ENCODE results near the gene AJM1. TPM values are rescaled to one million over a fixed set of nuclear protein-coding genes. Genes with fewer than 3 reads are reported as not detected.
"Not testable (repeated sequence)": the region's sequence is repeated elsewhere in the genome, so short reads cannot be mapped to it uniquely, and the experiment has no call there.

AJM1 gene
- 4.1 TPM for total RNA-seq

DNA sequence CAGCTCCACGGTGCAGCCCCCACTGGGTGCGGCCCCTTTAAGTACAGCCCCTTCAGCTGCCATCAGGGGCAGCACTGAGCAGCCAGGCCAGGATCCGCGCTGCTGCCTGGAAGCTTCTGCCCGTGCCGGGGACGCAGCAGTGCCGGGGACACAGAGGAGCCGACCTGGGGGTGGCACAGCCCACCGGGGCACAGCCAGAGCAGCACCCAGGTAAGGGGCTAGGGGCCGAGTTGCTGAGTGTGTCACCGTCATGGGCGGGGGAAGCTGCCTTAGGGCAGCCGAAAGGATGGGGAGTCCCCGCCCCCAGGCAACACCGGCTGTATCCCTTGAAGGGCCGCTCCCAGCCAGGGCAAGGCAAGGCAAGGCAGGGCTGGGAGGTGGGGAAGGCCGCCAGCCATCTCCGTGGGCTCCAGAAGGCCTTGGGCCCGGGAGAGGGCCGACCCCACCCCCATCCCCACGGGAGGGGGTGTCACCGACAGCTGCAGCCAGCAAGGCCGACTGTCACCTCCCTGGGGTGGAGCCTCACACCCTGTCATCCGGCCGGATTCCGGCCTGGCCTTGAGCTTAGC is at the start of gene AJM1:
Gene AJM1 (plus strand): TSS at position 99 of the 569 bp plus-strand sequence. CDS start 1,937 bp downstream, outside the sequence.
- ATAC-seq, result peak; percentile 58
- DNase-seq (ENCODE audit: low spot score), result peak; percentile 72

DNA sequence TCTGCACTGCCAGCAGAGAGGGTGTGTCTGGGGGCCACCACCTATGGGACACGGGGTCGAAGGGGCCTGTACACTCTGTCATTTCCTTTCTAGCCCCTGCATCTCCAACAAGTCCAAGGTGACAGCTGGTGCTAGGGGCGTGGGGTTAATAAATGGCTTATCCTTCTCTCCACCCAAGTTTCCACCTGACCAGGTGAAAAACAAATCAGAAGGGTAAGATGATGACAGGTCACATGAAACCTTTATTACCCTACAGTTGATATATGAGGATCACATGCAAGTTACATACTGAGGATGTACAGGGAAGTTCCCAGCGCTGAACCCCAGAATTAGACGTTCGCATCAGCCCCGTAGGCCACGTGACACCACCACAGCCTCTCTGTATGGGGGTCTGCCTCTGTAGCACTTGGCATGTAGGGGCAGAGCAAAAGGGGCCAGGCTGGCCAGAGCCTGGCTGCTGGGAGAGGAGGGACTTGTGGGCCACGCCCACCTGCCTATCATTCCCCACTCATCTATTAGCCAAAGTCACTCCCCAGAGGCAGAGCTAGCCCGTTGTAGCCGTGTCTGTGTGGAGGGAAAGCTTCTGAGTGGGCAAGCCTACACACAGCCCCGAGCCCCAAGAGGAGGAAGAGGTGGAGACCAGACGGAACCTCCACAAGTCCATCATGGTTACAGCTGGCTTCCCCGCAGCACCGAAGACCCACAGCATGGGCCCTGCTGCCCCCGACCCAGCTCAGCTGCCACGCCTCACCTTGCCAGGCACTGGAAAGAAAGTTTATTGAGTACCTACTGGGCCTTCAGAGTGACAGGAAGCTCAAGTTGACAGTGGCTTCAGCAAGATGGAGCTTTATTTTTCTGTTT is 49.0 kb upstream of the AJM1 start:
- DNase-seq (ENCODE audit: low spot score), result no peak

DNA sequence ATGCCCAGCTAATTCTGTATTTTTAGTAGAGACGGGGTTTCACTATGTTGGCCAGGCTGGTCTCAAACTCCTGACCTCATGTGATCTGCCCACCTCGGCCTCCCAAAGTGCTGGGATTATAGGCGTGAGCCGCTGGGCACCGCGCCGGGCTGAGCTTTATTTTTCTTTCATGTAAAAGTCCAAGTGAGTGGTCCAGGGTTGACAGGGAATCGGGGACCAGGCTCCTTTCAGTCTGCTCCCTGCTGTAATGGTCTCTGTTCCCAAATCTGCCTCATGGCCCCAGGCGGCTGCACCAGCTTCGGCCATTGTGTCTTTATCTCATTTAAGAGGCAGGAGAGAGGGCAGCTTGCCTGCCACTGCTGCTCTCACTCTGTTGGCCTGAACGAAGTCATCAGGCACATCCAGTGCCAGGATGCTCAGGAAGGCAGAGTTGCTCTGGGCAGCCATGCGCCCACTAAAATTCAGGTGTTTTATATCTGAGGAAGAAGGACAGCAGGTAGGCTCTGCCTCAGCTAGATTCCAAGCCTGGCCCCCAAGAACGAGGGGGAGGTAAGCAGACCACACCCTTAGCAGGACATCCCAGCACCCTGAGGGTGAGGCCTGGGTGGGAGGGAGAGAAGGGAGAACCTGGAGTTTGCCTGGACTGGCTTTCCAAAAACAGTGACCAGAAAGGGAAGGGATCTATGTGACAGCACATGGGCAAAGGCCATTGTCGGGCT is 47.8 kb upstream of the AJM1 start:
- DNase-seq (ENCODE audit: low spot score) (no peak), ATAC-seq (no peak)

More for the DNA sequence above, 49.0 kb upstream of the AJM1 start:
- no peak for ATAC-seq

DNA sequence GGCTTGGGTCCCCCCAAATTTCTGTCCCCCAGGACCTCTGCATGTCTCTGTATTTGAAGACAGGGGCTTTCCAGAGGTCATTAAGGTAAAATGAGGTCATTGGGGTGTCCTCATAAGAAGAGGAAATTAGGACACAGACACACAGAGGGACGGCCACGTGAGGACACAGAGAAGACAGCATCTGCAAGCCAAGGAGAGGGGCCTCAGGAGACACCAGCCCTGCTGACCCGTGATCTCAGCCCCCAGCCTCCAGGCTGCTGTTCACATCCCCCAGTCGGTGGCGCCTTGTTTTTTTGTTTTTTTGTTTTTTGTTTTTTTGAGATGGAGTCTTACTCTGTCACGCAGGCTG is 47.3 kb upstream of the AJM1 start:
- DNase-seq (ENCODE audit: low spot score), result no peak
- ATAC-seq, result no peak

DNA sequence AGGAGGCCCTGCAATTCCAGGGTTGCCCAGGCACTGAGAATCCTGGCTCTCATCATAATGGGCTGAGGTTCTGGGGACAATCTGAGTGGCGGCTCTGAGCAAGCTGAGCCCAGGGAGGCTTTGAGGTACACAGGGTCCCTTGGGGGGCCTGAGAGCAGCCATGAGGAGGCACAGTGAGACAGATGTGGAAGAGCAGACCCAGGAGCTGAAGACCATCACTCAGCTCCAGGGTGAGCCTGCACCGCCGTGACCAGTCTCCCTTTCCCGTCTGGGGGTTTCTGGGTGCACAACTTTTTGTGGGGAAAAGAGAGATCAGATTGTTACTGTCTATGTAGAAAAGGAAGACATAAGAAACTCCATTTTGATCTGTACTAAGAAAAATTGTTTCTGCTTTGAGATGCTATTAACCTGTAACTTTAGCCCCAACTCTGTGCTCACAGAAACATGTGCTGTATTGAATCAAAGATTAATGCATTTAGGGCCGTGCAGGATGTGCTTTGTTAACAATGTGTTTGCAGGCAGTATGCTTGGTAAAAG is 46.0 kb upstream of the AJM1 start, which contains the start of gene CCDC183:
Gene CCDC183 (plus strand): TSS at position 101 of the 537 bp plus-strand sequence. CDS start 60 bp downstream, at position 161.
- no peak for ATAC-seq

DNA sequence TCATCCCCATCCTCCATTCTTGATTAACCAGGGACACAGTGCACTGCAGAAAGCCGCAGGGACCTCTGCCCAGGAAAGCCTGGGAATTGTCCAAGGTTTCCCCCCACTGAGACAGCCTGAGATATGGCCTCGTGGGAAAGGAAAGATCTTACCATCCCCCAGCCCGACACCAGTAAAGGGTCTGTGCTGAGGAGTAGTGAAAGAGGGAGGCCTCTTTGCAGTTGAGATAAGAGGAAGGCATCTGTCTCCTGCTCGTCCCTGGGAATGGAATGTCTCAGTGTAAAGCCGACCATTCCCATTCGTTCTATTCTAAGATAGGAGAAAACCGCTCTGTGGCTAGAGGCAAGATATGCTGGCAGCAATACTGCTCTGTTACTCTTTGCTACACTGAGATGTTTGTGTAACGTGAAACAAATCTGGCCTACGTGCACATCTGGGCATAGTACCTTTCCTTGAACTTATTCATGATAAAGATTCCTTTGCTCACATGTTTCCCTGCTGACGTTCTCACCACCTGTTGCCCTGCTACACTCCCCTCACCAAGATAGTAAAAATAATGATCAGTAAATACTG is 45.4 kb upstream of the AJM1 start:
- not testable (repeated sequence) for ATAC-seq; DNase-seq (ENCODE audit: low spot score)

More for the DNA sequence above, 46.0 kb upstream of the AJM1 start, which contains the start of gene CCDC183:
- DNase-seq (ENCODE audit: low spot score), result no peak

DNA sequence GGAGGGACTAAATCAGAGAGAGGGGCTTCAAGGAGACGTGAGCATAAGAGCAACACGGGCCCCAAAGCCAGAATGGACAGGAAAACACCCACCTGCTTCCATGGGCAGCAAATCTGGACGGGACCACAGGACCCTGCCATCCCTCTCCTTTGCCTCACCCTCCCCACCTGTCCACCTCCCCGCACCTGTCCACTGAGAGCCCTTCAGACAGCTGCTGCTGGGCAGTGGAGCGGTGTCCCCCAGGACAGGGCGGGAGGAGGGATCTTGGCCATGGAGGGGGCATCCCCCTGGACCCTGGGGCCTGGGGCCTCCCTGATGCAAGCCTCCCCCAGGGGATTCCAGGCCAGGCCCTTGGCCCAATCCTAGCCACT is 43.6 kb upstream of the AJM1 start:
- ATAC-seq (no peak), DNase-seq (ENCODE audit: low spot score) (no peak)

DNA sequence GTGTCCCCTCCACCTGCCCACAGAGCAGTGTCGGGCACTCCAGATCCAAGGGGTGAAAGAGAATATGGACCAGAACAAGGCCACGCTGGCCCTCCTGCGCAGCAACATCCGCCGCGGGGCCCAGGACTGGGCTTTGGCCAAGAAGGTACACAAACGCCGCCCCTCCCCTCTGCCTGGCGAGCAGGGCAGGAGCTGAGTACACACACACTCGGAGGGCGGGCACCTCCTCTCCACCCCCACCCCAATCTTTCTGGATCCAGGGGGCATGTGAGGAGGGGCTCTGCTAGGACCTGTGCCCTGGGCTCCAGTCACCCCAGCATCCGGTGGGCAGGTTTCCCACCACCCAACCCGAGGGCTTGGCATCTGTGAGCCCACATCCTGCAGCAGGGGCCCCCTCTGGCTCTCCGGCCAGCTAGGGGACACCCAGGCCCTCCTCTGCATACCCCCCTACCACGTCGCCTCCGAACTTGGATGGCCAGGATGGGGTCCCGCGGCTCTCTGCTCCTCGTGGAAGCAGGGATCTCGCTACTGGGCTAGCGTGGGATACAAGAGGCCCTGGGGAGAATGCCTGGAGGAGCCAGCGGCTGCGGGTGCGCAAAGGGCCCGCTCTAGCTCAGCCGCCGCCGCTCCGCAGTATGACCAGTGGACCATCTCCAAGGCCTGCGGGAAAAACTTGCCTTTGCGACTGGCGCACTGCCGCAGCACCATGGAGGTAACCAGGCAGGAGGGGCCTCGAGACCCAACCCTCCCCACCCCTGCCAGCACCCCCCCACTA is 43.0 kb upstream of the AJM1 start:
- ATAC-seq (peak; percentile 60), DNase-seq (ENCODE audit: low spot score) (peak; percentile 71)

DNA sequence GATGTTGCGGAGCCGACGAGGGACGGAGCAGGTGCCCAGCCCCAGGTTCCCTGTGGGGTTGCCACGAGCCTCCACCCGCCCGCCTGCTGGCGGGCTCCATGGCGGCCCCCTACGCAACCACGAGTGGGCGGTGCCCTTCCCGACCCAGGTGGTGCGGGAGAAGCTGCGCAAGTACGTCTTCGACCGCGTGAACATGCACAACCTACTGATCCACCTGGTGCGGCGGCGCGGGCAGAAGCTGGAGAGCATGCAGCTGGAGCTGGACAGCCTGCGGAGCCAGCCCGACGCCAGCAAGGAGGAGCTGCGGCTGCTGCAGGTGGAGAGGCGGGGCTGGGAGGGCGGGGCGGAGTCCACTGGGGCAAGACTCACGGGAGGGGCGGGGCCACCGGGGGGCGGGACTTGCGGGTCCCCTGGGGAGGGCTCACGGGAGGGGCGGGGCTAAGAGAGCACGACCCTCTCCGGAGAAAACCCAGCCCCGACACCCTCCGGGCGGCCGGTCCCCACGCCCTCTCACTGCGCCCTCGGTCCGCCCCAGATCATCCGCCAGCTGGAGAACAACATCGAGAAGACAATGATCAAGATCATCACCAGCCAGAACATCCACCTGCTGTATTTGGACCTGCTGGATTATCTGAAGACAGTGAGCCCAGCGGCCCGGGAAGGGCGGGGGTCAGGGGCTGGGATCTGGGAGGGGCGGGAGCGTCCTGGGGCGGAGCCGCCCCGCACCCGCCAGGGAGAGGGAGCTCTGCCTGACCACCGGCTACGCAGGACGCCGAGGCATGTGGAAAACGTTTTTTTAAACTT is 42.2 kb upstream of the AJM1 start:
- DNase-seq (ENCODE audit: low spot score) (peak; percentile 92), ATAC-seq (peak; percentile 84)

DNA sequence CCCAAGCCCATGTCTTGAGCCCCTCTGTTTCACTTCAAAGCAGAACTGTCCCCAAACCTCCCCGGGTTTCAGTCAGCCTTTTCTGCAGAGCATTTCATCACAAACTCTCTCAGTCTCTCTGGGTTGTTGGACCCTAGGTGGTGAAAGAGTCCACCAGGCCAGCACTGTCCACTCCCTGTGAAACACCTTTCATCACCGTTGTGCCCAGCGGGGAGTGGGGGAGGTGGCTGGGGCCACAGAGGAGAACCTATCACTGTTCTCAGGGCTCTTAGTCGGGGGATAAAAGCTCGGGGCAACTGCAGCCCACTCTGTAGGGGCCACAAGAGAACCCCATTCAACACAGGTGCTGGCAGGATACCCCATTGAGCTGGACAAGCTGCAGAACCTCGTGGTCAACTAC is 40.0 kb upstream of the AJM1 start:
- DNase-seq (ENCODE audit: low spot score) (no peak), ATAC-seq (no peak)

DNA sequence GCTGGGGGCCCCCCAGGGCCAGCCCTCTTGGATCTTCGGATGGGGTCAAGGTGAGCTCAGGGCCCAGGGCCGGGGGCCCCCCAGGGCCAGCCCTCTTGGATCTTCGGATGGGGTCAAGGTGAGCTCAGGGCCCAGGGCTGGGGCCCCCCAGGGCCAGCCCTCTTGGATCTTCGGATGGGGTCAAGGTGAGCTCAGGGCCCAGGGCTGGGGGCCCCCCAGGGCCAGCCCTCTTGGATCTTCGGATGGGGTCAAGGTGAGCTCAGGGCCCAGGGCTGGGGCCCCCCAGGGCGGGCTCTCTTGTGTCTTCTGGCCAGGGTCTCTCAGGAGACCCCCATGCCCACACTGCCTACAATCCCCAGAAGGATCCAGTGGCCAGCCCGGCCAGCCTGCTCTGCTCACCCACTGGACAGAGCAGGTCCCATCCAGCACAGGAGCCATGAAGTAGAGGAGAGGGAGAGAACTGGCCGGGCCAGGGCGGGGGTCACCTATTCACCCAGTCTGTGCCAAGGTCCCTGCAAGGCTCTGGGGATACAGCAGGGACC is 39.2 kb upstream of the AJM1 start:
- ATAC-seq; DNase-seq (ENCODE audit: low spot score): not testable (repeated sequence)

DNA sequence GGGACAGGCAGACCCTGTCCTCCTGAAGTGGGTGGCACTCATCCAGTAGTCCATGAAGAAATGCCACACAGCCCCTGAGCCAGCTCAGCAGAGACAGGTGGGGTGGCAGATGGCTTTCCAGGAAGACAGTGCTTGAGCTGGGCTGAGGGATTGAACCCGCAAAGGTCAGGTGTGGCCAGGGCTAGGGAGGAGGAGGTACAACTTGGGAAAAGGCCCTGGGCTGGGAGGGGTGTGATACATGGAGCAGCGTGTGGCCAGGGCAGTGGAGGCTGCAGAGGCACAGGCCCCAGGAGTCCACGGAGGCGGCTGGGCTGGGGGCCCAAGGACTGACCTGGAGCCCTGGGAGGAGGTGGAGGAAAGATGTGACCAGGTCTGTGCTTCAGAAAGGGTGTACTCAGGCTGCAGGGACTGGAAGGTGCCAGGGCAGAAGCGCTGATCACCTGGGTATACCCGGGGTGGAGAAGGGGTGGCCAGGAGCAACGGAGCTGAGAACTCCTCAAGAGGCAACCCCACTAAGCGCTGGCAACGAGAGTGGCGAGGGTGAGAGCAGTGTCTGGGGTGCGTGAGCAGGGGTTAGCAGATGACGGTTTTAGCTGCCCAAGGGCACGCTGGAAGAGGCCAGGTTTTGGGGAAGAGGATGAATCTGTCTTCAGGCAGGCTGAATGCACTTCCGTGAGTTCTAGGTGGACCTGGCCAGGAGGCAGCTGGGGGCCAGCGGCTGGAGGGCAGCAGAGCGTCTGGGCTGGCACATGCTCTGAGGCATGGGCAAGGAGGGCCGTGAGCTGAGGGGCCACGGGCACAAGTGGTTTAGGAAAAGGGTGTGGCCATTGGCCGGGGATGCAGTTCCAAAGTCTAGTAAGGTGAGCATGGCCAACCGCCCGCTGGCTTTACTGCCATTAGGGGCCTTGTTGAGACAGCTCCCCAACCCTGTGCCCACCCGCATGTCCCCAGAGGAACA is 38.4 kb upstream of the AJM1 start:
- DNase-seq (ENCODE audit: low spot score) (no peak), ATAC-seq (no peak)

DNA sequence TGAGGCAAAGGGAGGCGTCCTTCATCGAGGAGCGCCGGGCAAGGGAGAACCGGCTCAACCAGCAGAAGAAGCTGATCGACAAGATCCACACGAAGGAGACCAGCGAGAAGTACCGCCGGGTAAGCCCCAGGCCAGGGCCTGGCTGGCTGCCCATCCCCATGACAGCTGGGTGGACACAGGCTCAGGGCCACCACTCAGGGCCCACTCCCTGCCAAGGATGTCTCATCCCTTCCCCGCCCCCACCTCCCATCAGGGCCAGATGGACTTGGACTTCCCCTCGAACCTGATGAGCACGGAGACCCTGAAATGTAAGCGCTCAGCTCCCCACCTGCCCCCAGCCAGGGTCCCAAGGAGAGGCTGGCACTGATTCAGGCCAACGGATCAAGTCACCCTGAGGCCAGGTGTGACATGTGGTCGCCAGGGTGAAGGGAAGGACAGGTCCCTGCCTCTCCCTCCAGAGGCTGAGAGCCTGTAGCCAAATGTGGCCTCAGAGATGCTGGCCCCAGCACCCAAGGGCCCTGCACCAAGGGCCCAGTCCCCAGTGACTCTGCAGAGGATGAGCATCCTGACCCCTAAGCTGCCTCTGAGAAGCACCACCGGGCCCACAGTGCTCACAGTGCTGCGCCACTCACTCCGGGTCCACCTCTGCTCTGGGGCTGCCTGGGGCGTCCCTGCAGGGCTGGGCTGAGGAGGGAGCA is 37.6 kb upstream of the AJM1 start:
- ATAC-seq, result no peak
- DNase-seq (ENCODE audit: low spot score), result peak; percentile 58

DNA sequence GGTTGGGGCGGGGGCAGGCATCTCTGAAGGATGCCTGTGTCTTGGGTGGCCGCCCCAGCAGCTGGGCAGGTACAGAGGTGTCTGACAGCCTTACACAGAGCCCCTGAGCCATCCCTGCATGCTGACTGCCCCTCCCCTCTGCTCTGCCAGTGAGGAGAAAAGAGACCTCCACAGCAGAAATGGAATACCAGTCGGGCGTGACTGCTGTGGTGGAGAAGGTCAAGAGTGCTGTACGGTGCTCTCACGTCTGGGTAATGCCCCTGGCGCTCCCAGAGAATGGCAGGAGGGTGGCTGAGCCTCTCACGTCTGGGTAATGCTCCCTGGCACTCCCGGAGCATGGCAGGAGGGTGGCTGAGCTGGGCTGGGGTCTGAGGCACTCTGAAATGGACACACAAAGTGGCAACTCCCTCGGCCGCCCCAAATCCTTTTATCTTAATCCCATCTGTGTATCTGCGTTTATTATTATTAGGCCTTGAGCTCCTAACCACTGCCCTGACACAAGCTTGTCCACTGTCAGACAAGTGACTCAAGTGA is 37.0 kb upstream of the AJM1 start:
- ATAC-seq (no peak), DNase-seq (ENCODE audit: low spot score) (no peak)

DNA sequence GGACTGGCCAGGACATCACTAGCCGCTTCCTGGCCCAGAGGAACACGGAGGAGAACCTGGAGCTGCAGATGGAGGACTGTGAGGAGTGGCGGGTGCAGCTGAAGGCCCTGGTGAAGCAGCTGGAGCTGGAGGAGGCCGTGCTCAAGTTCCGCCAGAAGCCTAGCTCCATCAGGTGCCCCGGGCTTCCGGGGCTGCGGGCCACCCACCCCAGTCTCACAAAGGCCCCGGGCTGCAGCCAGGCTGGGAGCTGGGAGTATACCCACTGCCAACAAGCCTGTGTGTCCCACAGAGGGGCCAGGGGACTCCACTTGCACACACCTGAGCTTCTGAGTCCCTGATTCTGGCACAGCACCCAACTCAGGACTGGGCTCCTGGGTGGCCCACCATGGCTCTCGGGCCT is 36.2 kb upstream of the AJM1 start:
- no peak for ATAC-seq
- DNase-seq (ENCODE audit: low spot score), result no peak

DNA sequence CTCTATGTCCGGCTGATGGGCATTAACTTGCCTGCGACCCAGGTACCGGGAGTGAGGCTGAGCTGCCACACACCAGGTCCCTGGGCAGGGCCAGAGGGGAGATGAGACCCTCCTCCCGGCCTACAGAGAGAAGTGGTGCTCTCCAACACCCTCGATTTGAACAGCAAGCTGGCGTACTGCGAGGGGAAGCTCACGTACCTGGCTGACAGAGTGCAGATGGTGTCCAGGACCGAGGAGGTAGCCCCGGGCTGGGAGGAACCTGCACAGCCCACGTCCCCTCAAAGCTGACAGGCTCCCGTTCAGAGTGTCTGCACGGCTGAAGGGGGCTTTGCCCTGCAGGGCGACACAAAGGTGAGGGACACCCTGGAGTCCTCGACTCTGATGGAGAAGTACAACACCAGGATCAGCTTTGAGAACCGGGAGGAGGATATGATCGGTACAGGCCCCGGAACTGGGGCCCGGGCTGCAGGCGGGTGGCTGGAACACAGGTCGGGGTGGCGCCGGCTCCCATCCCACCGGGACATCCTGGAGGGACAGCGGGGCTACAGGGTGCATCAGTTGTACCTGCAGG is 35.6 kb upstream of the AJM1 start:
- DNase-seq (ENCODE audit: low spot score) (peak; percentile 46), ATAC-seq (no peak)

All from left lobe of liver (tissue), 2 donors.